Left ventricle myocardium inferior (tissue), 1 donor: Measurements from ENCODE around the gene HSD17B14. TPM values are rescaled to one million over a fixed set of nuclear protein-coding genes. Genes with fewer than 3 reads are reported as not detected.
"Not testable (repeated sequence)": the region's sequence is repeated elsewhere in the genome, so short reads cannot be mapped to it uniquely, and the experiment has no call there.

Experiments used
- DNase-seq: peaks from one replicate; pipeline ENCODE4 v3.0.0-alpha.2; 2020
- H3K27ac ChIP-seq: fragments of 200-600 bp; replicated peaks from 2 replicates; pipeline ENCODE4 v1.8.0; 2021
- H3K27me3 ChIP-seq: fragments of 200-600 bp; 2 replicates; pipeline ENCODE4 v1.8.0; 2021; ENCODE audit warnings: low read depth
- H3K36me3 ChIP-seq: fragments of 200-600 bp; 2 replicates; pipeline ENCODE4 v1.8.0; 2021
- H3K4me1 ChIP-seq: fragments of 200-600 bp; 2 replicates; pipeline ENCODE4 v1.8.0; 2021
- H3K4me3 ChIP-seq: fragments of 200-600 bp; 2 replicates; pipeline ENCODE4 v1.8.0; 2021; ENCODE audit warnings: mild to moderate bottlenecking, moderate library complexity
- H3K9me3 ChIP-seq: fragments of 200-600 bp; replicated peaks from 2 replicates; pipeline ENCODE4 v1.8.0; 2021
- intact Hi-C: fragments of 100-400 bp; cut with micrococcal nuclease; formaldehyde crosslinking; loops from one replicate; pipeline ENCODE4 v1.11.0; 2022
- total RNA-seq: library from RNA; stranded (reverse); fragmentation: NEBNext Ultra II Directional; extraction: Animal tissue kit (Norgen Biotek cat#: 25700); gene quantifications from one replicate; pipeline ENCODE4 v1.2.1, GENCODE V29; 2021
- TF ChIP-seq, protein P1 (sequence below): fragments of 200-600 bp; IDR thresholded peaks from 2 replicates; pipeline ENCODE4 v1.8.0; 2021; ENCODE audit warnings: antibody characterized with exemption, mild to moderate bottlenecking, borderline replicate concordance
- donor health status: DM: no; HTN: yes; CAD: no; lungs with severe emphysema.

Gene HSD17B14
- total RNA-seq, 1 donor from 2014 or later, result 1.8 TPM

DNA sequence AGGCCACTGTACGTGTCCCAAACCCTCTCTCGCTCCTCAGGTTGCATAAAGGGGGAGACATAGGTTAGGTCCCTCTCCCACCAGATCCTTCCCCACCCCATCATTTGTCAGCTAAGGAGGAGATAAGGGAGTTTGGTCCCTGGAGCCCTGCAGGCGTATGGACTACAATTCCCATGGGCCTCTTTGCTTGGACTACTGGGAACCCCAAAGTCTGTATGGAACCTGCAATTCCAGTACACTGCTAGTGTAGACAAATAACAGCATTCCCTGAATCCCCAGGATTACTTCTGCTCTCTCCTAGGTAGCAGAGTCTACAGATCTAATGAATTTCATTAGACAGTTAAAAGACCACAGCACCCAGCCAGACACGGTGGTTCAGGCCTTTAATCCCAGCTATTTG is 16.0 kb upstream of the HSD17B14 start:
- no peaks in the 10 kb centered on the region for H3K9me3 ChIP-seq
- no peaks in the 10 kb centered on the region for H3K27me3 ChIP-seq
- H3K27ac ChIP-seq, result no peak overlapping the region
- TF ChIP-seq, protein P1, sequence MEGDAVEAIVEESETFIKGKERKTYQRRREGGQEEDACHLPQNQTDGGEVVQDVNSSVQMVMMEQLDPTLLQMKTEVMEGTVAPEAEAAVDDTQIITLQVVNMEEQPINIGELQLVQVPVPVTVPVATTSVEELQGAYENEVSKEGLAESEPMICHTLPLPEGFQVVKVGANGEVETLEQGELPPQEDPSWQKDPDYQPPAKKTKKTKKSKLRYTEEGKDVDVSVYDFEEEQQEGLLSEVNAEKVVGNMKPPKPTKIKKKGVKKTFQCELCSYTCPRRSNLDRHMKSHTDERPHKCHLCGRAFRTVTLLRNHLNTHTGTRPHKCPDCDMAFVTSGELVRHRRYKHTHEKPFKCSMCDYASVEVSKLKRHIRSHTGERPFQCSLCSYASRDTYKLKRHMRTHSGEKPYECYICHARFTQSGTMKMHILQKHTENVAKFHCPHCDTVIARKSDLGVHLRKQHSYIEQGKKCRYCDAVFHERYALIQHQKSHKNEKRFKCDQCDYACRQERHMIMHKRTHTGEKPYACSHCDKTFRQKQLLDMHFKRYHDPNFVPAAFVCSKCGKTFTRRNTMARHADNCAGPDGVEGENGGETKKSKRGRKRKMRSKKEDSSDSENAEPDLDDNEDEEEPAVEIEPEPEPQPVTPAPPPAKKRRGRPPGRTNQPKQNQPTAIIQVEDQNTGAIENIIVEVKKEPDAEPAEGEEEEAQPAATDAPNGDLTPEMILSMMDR, result no peak
- DNase-seq, result no peak
- H3K36me3 ChIP-seq, result peaks cover 6% of the 10 kb centered on the region
- no peak overlapping the region for H3K4me3 ChIP-seq
- intact Hi-C loops, result no loop called here
- no peaks in the 10 kb centered on the region for H3K4me1 ChIP-seq

DNA sequence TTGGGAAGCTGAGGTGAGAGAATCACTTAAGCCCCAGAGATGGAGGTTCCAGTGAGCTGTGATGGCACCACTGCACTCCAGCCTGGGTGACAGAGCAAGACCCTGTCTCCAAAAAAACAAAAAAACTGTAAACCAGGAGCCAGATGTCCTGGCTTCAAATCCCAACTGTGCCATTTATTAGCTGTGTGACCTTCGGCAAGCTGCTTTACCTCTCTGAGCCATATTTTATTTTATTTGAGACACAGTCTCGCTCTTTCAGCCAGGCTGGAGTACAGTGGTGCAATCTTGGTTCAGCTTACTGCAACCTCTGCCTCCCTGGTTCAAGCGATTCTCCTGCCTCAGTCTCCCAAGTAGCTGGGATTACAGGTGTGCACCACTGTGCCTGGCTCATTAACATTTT is 10.4 kb upstream of the HSD17B14 start:
- H3K27me3 ChIP-seq, DNase-seq, H3K4me1 ChIP-seq, H3K9me3 ChIP-seq, intact Hi-C loops, H3K4me3 ChIP-seq, H3K27ac ChIP-seq: not testable (repeated sequence)
- peaks cover 15% of the 10 kb centered on the region for H3K36me3 ChIP-seq

DNA sequence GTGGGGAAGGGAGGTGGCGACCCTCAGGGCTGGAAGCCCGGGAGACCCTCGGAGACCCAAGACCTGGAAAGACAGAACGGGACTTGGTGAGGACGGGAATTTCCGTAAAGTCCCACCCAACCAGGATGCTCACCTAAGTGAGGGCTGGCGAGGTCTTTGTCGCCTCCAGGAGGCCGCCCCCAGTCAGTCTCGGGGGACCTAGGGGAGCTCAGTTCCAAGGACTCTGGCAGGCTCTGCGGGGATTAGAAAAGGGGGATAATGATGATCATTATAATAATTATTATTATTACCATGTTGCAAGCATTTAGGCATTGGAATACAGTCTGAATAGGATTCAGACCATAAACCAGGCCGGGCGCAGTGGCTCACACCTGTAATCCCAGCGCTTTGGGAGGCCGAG is 9.1 kb upstream of the HSD17B14 start:
- Histone ChIP-seq H3K4me3 (no peak overlapping the region), H3K27me3 (no peaks in the 10 kb centered on the region), H3K27ac (no peak overlapping the region), H3K9me3 (no peaks in the 10 kb centered on the region), H3K36me3 (peaks cover 15% of the 10 kb centered on the region), H3K4me1 (no peaks in the 10 kb centered on the region)
- intact Hi-C loops, result no loop called here
- TF ChIP-seq, protein P1, result no peak
- DNase-seq, result no peak

DNA sequence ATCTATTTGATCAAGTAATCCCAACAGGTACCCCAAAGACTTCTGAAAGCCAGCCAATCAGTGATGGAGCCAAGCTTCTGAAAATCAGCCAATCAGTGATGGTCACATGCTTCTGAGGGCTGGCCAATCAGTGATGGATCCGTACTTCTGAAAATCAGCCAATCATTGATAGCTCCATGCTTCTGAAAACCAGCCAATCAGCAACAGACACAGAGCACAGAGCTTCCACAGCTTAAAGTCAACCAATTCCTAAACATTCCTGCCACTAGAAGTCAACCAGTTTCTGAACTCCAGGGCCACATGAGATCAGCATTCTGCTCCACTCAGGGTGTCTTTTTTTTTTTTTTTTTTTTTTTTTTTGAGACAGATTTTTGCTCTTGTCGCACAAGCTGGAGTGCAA is 8.2 kb upstream of the HSD17B14 start:
- intact Hi-C loops, result no loop called here
- H3K36me3 ChIP-seq, result peaks cover 15% of the 10 kb centered on the region
- no peaks in the 10 kb centered on the region for H3K4me1 ChIP-seq
- H3K27ac ChIP-seq, result no peak overlapping the region
- DNase-seq, result no peak
- H3K4me3 ChIP-seq, result no peak overlapping the region
- no peaks in the 10 kb centered on the region for H3K27me3 ChIP-seq
- H3K9me3 ChIP-seq, result no peaks in the 10 kb centered on the region
- TF ChIP-seq, protein P1, result no peak

DNA sequence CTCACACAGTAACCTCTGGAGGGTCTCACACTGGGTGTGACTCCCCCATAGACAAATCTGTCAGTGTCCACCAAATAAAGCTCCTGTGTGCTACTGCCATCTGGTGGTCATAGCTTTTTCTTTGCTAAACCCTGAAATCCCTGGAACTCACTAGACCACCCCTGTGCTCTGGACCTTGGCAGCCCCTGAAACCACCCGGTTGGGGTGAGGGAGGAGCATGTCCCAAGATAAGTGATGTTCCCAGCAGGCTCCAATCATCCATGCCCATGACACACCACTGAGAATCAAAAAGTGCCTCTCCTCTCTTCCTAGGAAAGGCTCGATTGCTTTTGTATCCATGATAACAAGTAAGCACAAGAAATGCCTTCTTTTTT is 6.5 kb upstream of the HSD17B14 start:
- DNase-seq, result no peak
- H3K4me3 ChIP-seq, result no peak overlapping the region
- TF ChIP-seq, protein P1, result peak; percentile 87
- no peaks in the 10 kb centered on the region for H3K27me3 ChIP-seq
- no peak overlapping the region for H3K27ac ChIP-seq
- intact Hi-C loops, result no loop called here
- H3K4me1 ChIP-seq, result no peaks in the 10 kb centered on the region
- H3K9me3 ChIP-seq, result no peaks in the 10 kb centered on the region
- peaks cover 14% of the 10 kb centered on the region for H3K36me3 ChIP-seq

DNA sequence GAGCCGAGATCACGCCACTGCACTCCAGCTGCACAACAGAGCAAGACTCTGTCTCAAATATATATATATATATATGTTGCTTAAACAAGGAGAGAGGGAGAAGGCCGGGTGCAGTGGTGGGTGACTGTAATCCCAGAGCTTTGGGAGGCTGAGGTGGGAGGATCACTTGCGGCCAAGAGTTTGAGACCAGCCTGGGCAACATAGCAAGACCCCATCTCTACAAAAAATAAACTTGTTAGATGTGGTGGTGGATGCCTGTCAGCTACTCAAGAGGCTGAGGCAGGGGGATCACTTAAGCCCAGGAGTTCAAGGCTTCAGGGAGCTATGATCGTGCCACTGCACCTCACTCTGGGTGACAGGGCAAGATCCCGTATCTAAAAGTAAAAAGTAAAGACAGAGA is 5.3 kb upstream of the HSD17B14 start:
- DNase-seq, result no peak
- Histone ChIP-seq H3K4me3 (no peak overlapping the region), H3K4me1 (peaks cover 8% of the 10 kb centered on the region), H3K27ac (no peak overlapping the region), H3K36me3 (peaks cover 8% of the 10 kb centered on the region), H3K27me3 (no peaks in the 10 kb centered on the region), H3K9me3 (no peaks in the 10 kb centered on the region)
- intact Hi-C loops, result no loop called here
- TF ChIP-seq, protein P1, result no peak
